ENCODE results near the gene ADGRB3. TPM values are rescaled to one million over a fixed set of nuclear protein-coding genes. Genes with fewer than 3 reads are reported as not detected.

ADGRB3 gene
- total RNA-seq, 1 donor from 2014 or later: 14.9 TPM

DNA sequence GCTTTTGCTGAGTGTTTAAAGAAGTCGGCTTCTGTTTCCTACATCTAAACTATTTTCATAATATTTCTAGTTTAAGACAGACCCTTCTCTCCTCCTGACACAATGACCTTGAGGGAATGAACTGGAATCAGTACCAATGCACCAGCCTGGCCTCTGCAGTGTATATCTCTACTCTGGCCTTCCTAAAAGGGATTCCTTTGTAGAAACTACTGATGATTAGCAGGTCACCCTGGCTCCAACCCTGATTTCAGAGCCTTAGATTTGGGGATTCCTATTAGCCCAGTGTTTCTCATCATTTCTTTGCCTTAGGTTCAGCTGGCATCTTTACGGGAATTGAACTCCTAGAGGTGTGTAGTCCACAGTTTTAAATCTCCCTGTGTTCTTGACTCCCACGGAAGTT, 75.4 kb downstream of the ADGRB3 start:
- no peak overlapping the region for H3K27ac Mint-ChIP-seq
- TF ChIP-seq, protein P1, sequence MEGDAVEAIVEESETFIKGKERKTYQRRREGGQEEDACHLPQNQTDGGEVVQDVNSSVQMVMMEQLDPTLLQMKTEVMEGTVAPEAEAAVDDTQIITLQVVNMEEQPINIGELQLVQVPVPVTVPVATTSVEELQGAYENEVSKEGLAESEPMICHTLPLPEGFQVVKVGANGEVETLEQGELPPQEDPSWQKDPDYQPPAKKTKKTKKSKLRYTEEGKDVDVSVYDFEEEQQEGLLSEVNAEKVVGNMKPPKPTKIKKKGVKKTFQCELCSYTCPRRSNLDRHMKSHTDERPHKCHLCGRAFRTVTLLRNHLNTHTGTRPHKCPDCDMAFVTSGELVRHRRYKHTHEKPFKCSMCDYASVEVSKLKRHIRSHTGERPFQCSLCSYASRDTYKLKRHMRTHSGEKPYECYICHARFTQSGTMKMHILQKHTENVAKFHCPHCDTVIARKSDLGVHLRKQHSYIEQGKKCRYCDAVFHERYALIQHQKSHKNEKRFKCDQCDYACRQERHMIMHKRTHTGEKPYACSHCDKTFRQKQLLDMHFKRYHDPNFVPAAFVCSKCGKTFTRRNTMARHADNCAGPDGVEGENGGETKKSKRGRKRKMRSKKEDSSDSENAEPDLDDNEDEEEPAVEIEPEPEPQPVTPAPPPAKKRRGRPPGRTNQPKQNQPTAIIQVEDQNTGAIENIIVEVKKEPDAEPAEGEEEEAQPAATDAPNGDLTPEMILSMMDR (IDR thresholded peaks at IDR 0.05; ENCODE audit: unreplicated experiment): no peak
- no peaks in the 10 kb centered on the region for H3K36me3 Mint-ChIP-seq
- peaks cover 35% of the 10 kb centered on the region for H3K4me1 Mint-ChIP-seq
- no peaks in the 10 kb centered on the region for H3K9me3 Mint-ChIP-seq
- H3K27me3 Mint-ChIP-seq (ENCODE audit: low read depth): peaks cover 11% of the 10 kb centered on the region
- no peak for DNase-seq (ENCODE audit: low spot score in 2 of 2, unreplicated experiment in 2 of 2)
- H3K4me3 Mint-ChIP-seq: no peak overlapping the region

DNA sequence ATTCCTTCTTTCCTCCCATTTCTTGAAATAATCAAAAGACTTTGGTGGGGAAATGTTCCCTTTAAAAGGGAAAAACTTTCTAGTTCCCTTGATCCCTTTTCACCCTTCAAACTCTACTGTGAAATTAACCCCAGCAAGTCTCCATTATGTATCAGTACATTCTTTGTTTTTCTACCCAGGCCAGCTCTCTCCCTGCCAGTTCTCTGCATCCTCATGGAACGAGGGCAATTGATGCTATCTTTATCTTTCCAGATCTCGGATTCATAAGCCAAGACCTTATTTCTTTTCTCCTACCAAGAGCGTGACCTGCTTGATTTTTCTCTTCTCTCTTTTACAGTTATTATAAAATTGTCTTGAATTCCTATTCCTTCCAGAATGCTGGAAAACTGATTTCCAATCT, 75.8 kb downstream of the ADGRB3 start:
- Mint-ChIP-seq H3K36me3 (no peaks in the 10 kb centered on the region), H3K27ac (no peak overlapping the region), H3K4me1 (peaks cover 38% of the 10 kb centered on the region), H3K9me3 (no peaks in the 10 kb centered on the region), H3K27me3 (ENCODE audit: low read depth) (peaks cover 11% of the 10 kb centered on the region), H3K4me3 (no peak overlapping the region)
- TF ChIP-seq, protein P1 (IDR thresholded peaks at IDR 0.05; ENCODE audit: unreplicated experiment): no peak
- no peak for DNase-seq (ENCODE audit: low spot score in 2 of 2, unreplicated experiment in 2 of 2)

DNA sequence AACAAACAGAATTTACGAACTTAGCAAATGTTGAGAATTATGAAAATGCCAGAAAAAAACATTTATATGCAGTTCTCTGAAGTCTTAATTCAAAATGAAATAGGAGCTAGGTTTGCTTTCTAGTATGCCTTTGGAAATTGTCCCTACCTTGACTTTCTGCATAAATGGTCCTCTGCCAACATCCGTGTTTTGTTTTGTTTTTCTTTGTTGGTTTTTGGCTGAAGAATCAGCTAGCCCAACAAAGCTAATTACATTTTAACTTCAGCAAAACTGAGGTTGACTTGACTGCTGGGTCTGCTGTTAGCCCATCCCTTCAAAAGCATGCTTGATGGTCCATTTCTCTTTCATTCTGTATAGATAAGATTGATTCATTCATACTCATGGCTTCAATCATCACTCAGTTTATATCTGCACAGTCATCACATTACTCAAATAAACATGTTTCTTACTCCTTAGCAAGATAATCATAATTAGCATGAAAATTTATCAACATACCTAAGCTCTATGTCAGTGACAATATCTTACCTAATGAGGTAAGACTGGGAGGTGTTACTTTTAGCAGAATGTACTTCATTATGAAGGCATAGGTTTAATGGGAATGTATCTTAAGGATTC, 76.4 kb downstream of the ADGRB3 start:
- Mint-ChIP-seq H3K27ac (no peak overlapping the region), H3K4me1 (peaks cover 42% of the 10 kb centered on the region), H3K27me3 (ENCODE audit: low read depth) (peaks cover 11% of the 10 kb centered on the region), H3K4me3 (no peak overlapping the region), H3K9me3 (no peaks in the 10 kb centered on the region), H3K36me3 (no peaks in the 10 kb centered on the region)
- TF ChIP-seq, protein P1 (IDR thresholded peaks at IDR 0.05; ENCODE audit: unreplicated experiment): no peak
- no peak for DNase-seq (ENCODE audit: low spot score in 2 of 2, unreplicated experiment in 2 of 2)

DNA sequence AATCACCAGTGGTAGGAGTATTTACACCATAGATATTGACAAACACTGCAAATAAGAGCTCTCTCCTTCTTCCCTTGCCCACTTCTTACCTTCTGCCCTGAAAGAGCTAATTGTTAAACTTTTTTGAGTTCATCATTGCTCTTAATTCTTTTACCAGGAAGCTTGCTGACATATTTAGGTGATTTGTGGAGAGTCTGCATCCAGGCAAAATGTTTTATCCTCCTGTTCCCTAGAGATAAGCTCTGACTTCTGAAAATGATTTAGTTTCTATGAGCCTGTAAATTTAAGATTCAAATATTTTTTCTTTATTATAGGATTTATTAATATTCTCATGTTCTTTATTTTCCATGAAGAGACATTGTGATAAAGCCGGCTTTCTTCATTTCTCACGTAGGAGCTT, 81.5 kb downstream of the ADGRB3 start:
- DNase-seq (ENCODE audit: low spot score in 2 of 2, unreplicated experiment in 2 of 2): no peak
- peak overlapping the region; percentile 44 for H3K27ac Mint-ChIP-seq
- no peak overlapping the region for H3K4me3 Mint-ChIP-seq
- TF ChIP-seq, protein P1 (IDR thresholded peaks at IDR 0.05; ENCODE audit: unreplicated experiment): no peak
- peaks cover 3% of the 10 kb centered on the region for H3K36me3 Mint-ChIP-seq
- peaks cover 10% of the 10 kb centered on the region for H3K27me3 Mint-ChIP-seq (ENCODE audit: low read depth)
- H3K9me3 Mint-ChIP-seq: peaks cover 3% of the 10 kb centered on the region
- peaks cover 32% of the 10 kb centered on the region for H3K4me1 Mint-ChIP-seq

DNA sequence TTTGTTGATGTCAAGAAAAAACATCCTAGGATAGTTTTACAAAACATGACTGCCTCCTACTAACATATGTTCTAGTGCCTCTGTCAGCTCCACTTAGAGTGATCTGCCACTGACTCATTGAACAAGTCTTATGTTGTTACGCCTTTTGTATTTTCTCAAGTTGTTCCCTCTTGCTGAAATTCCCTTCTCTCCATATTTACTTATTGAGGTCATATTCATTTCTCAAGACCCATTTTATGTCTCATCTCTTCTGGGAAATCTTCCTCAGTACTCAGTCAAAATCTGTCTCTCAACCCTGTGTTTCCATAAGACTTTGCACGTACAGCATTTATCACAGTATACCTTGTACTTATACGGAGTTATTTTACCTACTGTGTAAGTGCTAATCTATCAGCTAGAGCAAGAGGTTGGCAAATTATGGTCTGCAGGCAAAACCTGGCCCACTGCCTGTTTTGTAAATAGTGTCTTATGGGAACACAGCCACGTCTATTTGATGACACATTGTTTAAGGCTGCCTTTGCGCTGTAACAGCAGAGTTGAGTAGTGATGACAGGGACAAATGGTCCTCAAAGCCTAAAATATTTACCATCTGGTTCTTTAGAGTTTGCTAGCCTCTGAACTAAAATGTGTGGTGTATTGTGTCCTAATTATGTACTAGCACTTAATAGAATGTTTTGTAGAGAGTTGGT, 83.4 kb downstream of the ADGRB3 start:
- DNase-seq (ENCODE audit: low spot score in 2 of 2, unreplicated experiment in 2 of 2): no peak
- H3K36me3 Mint-ChIP-seq: peaks cover 3% of the 10 kb centered on the region
- H3K4me1 Mint-ChIP-seq: peaks cover 36% of the 10 kb centered on the region
- H3K27ac Mint-ChIP-seq: no peak overlapping the region
- TF ChIP-seq, protein P1 (IDR thresholded peaks at IDR 0.05; ENCODE audit: unreplicated experiment): no peak
- H3K4me3 Mint-ChIP-seq: no peak overlapping the region
- peaks cover 3% of the 10 kb centered on the region for H3K27me3 Mint-ChIP-seq (ENCODE audit: low read depth)
- peaks cover 3% of the 10 kb centered on the region for H3K9me3 Mint-ChIP-seq

Measured in mesothelial cell of epicardium (in vitro differentiated cells).